SK-N-SH (cell line): ENCODE results near the gene MARK4. TPM values are rescaled to one million over a fixed set of nuclear protein-coding genes. Genes with fewer than 3 reads are reported as not detected.

Source experiments
- CTCF ChIA-PET: fragments of 300-600, 350-600 bp; formaldehyde crosslinking; extraction: SDS; loops from one replicate; lab custom pipeline; 2021; lab: Yijun Ruan, JAX
- POLR2A ChIA-PET: fragments of 350-600 bp; sonication (Branson Sonifier 250); formaldehyde crosslinking; extraction: SDS; loops from one replicate; lab custom pipeline; 2020; ENCODE audit warnings: antibody characterized with exemption, inconsistent platforms; lab: Yijun Ruan, JAX
- DNase-seq: peaks from one replicate; pipeline ENCODE4 v3.0.0; 2012
- H2AFZ ChIP-seq: fragments of 200-600 bp; sonication (generic); 2 replicates; pipeline ENCODE4 v1.8.1; 2016; ENCODE audit warnings: antibody characterized with exemption, mild to moderate bottlenecking, low read depth
- H3F3A ChIP-seq: fragments of 200-600 bp; sonication (generic); replicated peaks from 2 replicates; pipeline ENCODE3; 2016; ENCODE audit warnings: antibody characterized with exemption, mild to moderate bottlenecking; ENCODE audit not compliant: insufficient read depth
- H3K27ac ChIP-seq, 2 experiments: fragments of 200-500 bp in 1 of 2; fragments of 200-600 bp in 1 of 2; sonication (Bioruptor generic) in 1 of 2; sonication (generic), shearing (Covaris generic) in 1 of 2; 2 replicates each; pipeline versions ENCODE4 v1.5.1 to v1.6.1; 2014 to 2016; ENCODE audit warnings: low read depth in 2 of 2, inconsistent platforms in 1 of 2, low read length in 1 of 2, mild to moderate bottlenecking in 1 of 2, mixed read lengths in 1 of 2
- H3K27me3 ChIP-seq: fragments of 200-600 bp; sonication (generic), shearing (Covaris generic); 2 replicates; pipeline ENCODE4 v1.6.1; 2016; ENCODE audit warnings: mixed run types; ENCODE audit not compliant: insufficient read depth
- H3K36me3 ChIP-seq, 2 experiments: fragments of 200-500 bp in 1 of 2; fragments of 200-600 bp in 1 of 2; sonication (Bioruptor generic) in 1 of 2; sonication (generic) in 1 of 2; replicated peaks in 1 of 2; 2 replicates each; pipeline versions ENCODE3 to v1.5.1; 2014 to 2016; ENCODE audit warnings: low read length in 1 of 2, mild to moderate bottlenecking in 1 of 2; ENCODE audit not compliant: insufficient read depth in 2 of 2, control insufficient read depth in 1 of 2
- H3K4me1 ChIP-seq, 2 experiments: fragments of 200-500 bp in 1 of 2; fragments of 200-600 bp in 1 of 2; sonication (Bioruptor generic) in 1 of 2; sonication (generic), shearing (Covaris generic) in 1 of 2; 2 replicates each; pipeline versions ENCODE4 v1.5.1 to v1.6.1; 2014 to 2016; ENCODE audit warnings: low read depth in 1 of 2, low read length in 1 of 2, mixed run types in 1 of 2; ENCODE audit not compliant: insufficient read depth in 2 of 2, control insufficient read depth in 1 of 2
- H3K4me2 ChIP-seq: fragments of 200-600 bp; sonication (generic), shearing (Covaris generic); 2 replicates; pipeline ENCODE4 v1.6.1; 2017; ENCODE audit warnings: mixed run types
- H3K4me3 ChIP-seq, 2 experiments: fragments of 200-500 bp in 1 of 2; fragments of 200-600 bp in 1 of 2; sonication (Bioruptor generic) in 1 of 2; sonication (generic), shearing (Covaris generic) in 1 of 2; 2 replicates each; pipeline versions ENCODE4 v1.5.1 to v1.8.1; 2014 to 2016; ENCODE audit warnings: low read depth in 2 of 2, inconsistent platforms in 1 of 2, low read length in 1 of 2, mild to moderate bottlenecking in 1 of 2, mixed read lengths in 1 of 2, moderate library complexity in 1 of 2
- H3K79me2 ChIP-seq: fragments of 200-600 bp; sonication (generic); 2 replicates; pipeline ENCODE4 v1.8.1; 2017; ENCODE audit warnings: mild to moderate bottlenecking; ENCODE audit not compliant: insufficient read depth
- H3K9ac ChIP-seq: fragments of 200-600 bp; sonication (generic); 2 replicates; pipeline ENCODE4 v1.6.1; 2017; ENCODE audit warnings: mixed run types
- H3K9me2 ChIP-seq: fragments of 200-600 bp; sonication (generic); 2 replicates; pipeline ENCODE4 v1.6.1; 2017; ENCODE audit warnings: mixed run types
- H3K9me3 ChIP-seq: fragments of 200-600 bp; sonication (generic); 2 replicates; pipeline ENCODE4 v1.6.1; 2017; ENCODE audit warnings: mixed run types, mild to moderate bottlenecking, moderate library complexity
- H4K20me1 ChIP-seq: fragments of 200-600 bp; sonication (generic); 2 replicates; pipeline ENCODE4 v1.6.1; 2017; ENCODE audit warnings: mild to moderate bottlenecking, mixed run types; ENCODE audit not compliant: insufficient read depth
- CHD2 ChIP-seq: fragments of 150-350 bp; IDR thresholded peaks from 2 replicates; pipeline ENCODE4 v1.6.1; 2018; ENCODE audit warnings: low read length; ENCODE audit not compliant: partially characterized antibody
- CTCF ChIP-seq: fragments of 200-600 bp; sonication (generic); IDR thresholded peaks from 2 replicates; pipeline ENCODE4 v1.6.1; 2017; ENCODE audit warnings: antibody characterized with exemption, mild to moderate bottlenecking, moderate library complexity
- EZH2phosphoT487 ChIP-seq: fragments of 200-600 bp; sonication (generic); IDR thresholded peaks from 2 replicates; pipeline ENCODE4 v1.6.1; 2017; ENCODE audit warnings: low read depth, mixed run types, mild to moderate bottlenecking, antibody characterized with exemption, moderate library complexity, borderline replicate concordance
- FOXM1 ChIP-seq: IDR thresholded peaks from 2 replicates; pipeline ENCODE4 v1.4.0; 2012; ENCODE audit warnings: low read depth, mild to moderate bottlenecking
- GABPA ChIP-seq: IDR thresholded peaks from 2 replicates; pipeline ENCODE4 v1.4.0; 2012; ENCODE audit warnings: low read depth, mild to moderate bottlenecking
- MXI1 ChIP-seq: IDR thresholded peaks from 2 replicates; pipeline ENCODE4 v1.6.1; 2012; ENCODE audit warnings: mild to moderate bottlenecking, low read depth, low read length, improper control_type of control experiment
- POLR2AphosphoS5 ChIP-seq: IDR thresholded peaks from 2 replicates; pipeline ENCODE4 v1.6.1; 2012; ENCODE audit warnings: low read depth, low read length
- RAD21 ChIP-seq: IDR thresholded peaks from 2 replicates; pipeline ENCODE4 v1.6.1; 2012; ENCODE audit warnings: mild to moderate bottlenecking, low read length
- REST ChIP-seq: IDR thresholded peaks from 2 replicates; pipeline ENCODE4 v1.6.1; 2012; ENCODE audit warnings: mild to moderate bottlenecking, low read depth, low read length, moderate library complexity
- RXRA ChIP-seq: IDR thresholded peaks from 2 replicates; pipeline ENCODE4 v1.4.0; 2012; ENCODE audit warnings: low read depth, mild to moderate bottlenecking, borderline replicate concordance
- SIN3A ChIP-seq: IDR thresholded peaks from 2 replicates; pipeline ENCODE4 v1.6.1; 2012; ENCODE audit warnings: low read depth, mild to moderate bottlenecking, low read length, moderate library complexity, borderline replicate concordance
- TCF12 ChIP-seq: IDR thresholded peaks from 2 replicates; pipeline ENCODE4 v1.4.0; 2012
- TEAD4 ChIP-seq: IDR thresholded peaks from 2 replicates; pipeline ENCODE4 v1.4.0; 2012; ENCODE audit warnings: mild to moderate bottlenecking, borderline replicate concordance; ENCODE audit not compliant: insufficient read depth
- USF2 ChIP-seq: fragments of 150-350 bp; IDR thresholded peaks from 2 replicates; pipeline ENCODE4 v1.6.1; 2017; ENCODE audit warnings: antibody characterized with exemption, low read length, low read depth, borderline replicate concordance
- YY1 ChIP-seq: IDR thresholded peaks from 2 replicates; pipeline ENCODE4 v1.4.0; 2012; ENCODE audit warnings: low read depth, mild to moderate bottlenecking
- WGBS: methylation state at CpG from one replicate; pipeline ENCODE4 v1.1.6; 2017; ENCODE audit warnings: low lambda C conversion rate; 5-methylcytosine and 5-hydroxymethylcytosine counted together
- polyA plus RNA-seq, 3 experiments: library from polyadenylated mRNA; depleted of rRNA; stranded (reverse); fragments of >200 nt; gene quantifications; 2 replicates each; pipeline ENCODE4 v1.2.3, GENCODE V29; 2012
- TF ChIP-seq, protein P1 (sequence below): IDR thresholded peaks from 2 replicates; pipeline ENCODE4 v1.4.0; 2012; ENCODE audit warnings: low read depth, borderline replicate concordance

The MARK4 gene
- polyA plus RNA-seq, 1 of the 3 experiments (the other 2 are of a cell fraction): 16.3 TPM

DNA sequence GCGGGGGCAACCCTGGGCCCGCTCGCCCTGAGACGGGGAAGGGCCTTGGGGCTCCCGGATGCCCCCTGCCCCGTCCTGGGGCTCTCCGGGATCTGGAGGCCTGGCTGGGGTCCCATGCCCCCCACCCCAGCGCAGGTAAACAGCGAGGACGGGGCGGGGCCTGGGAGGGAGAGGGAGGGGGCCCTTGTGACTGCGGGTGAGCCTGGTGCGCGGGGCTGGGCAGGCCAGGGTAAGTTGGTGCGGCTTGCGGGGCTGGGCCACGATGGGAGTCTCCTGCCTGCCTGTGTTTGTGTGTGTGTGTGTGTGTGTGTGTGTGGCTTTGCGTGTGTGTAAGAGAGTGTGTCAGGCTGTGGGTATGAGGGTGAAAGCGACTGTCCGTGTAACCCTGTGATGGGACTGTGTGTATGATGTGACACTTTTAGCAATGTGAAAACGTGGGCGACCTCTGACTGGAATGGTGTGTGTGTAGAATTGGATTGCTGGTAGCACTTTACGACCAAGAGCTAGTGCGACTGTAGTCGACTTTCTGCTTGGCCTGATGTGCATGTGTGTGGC is 89.9 kb downstream of the MARK4 start (continued):
- TF ChIP-seq REST: no peak
- TF ChIP-seq, protein P1, sequence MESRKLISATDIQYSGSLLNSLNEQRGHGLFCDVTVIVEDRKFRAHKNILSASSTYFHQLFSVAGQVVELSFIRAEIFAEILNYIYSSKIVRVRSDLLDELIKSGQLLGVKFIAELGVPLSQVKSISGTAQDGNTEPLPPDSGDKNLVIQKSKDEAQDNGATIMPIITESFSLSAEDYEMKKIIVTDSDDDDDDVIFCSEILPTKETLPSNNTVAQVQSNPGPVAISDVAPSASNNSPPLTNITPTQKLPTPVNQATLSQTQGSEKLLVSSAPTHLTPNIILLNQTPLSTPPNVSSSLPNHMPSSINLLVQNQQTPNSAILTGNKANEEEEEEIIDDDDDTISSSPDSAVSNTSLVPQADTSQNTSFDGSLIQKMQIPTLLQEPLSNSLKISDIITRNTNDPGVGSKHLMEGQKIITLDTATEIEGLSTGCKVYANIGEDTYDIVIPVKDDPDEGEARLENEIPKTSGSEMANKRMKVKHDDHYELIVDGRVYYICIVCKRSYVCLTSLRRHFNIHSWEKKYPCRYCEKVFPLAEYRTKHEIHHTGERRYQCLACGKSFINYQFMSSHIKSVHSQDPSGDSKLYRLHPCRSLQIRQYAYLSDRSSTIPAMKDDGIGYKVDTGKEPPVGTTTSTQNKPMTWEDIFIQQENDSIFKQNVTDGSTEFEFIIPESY: no peak
- no peak for TF ChIP-seq YY1

DNA sequence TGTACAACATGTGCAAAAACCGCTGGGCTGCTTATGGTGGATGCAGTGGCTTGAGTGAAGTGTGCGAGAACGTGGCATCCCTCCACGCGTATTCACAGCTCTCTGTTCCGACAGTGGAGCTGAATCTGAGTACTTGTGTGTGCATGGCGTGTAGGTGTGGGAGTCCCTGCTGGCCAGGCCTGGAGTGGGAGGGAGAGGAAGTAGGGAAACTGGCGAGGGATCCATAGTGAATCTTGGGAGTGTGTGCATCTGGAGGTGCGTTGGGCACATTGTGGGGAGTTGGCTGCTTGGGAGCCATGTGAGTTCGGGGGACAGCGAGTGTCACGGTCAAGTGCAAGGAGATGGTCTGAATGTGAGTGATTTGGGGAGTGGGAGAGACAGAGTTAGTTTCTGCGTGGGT is 91.8 kb downstream of the MARK4 start:
- no peaks in the 10 kb centered on the region for H4K20me1 ChIP-seq
- 73% methylated on average over 13 of the region's 13 CpGs for WGBS
- H3K4me1 ChIP-seq: peaks cover 0 to 2% of the 10 kb centered on the region in 2 experiments; a peak in 1 of 4 replicates
- no peaks in the 10 kb centered on the region for H3K79me2 ChIP-seq
- no peaks in the 10 kb centered on the region for H3K9me3 ChIP-seq
- H3K4me2 ChIP-seq: no peak overlapping the region
- CTCF ChIA-PET: interaction anchor here (1.0 kb wide), 1 partner anchor 152 kb away, joined by 3 read pairs; no protein-coding TSS in a partner anchor
- no peaks in the 10 kb centered on the region; the same call in 1 of the 2 replicates for H3K27me3 ChIP-seq
- POLR2A ChIA-PET: no interaction called here
- peaks cover 16% of the 10 kb centered on the region for H3F3A ChIP-seq
- H3K36me3 ChIP-seq: no peaks in the 10 kb centered on the region
- H3K9me2 ChIP-seq: no peaks in the 10 kb centered on the region
- no peak overlapping the region for H3K9ac ChIP-seq
- DNase-seq: no peak
- no peak overlapping the region for H2AFZ ChIP-seq
- H3K4me3 ChIP-seq: no peak overlapping the region
- H3K27ac ChIP-seq: no peak overlapping the region
- TF ChIP-seq MXI1 (no peak), CHD2 (no peak), RAD21 (no peak), YY1 (no peak), FOXM1 (no peak), POLR2AphosphoS5 (no peak), EZH2phosphoT487 (no peak), RXRA (no peak), GABPA (no peak), REST (no peak), USF2 (no peak), TEAD4 (no peak), CTCF (no peak), SIN3A (no peak), TCF12 (no peak)
